Fibroblast of skin of scalp (primary cell): ENCODE results near the gene PSMC2.
"Not testable (repeated sequence)": the region's sequence is repeated elsewhere in the genome, so short reads cannot be mapped to it uniquely, and the experiment has no call there.

Source experiments
- DNase-seq: peaks from one replicate; pipeline ENCODE4 v3.0.0-alpha.2; 2013

The PSMC2 gene

DNA sequence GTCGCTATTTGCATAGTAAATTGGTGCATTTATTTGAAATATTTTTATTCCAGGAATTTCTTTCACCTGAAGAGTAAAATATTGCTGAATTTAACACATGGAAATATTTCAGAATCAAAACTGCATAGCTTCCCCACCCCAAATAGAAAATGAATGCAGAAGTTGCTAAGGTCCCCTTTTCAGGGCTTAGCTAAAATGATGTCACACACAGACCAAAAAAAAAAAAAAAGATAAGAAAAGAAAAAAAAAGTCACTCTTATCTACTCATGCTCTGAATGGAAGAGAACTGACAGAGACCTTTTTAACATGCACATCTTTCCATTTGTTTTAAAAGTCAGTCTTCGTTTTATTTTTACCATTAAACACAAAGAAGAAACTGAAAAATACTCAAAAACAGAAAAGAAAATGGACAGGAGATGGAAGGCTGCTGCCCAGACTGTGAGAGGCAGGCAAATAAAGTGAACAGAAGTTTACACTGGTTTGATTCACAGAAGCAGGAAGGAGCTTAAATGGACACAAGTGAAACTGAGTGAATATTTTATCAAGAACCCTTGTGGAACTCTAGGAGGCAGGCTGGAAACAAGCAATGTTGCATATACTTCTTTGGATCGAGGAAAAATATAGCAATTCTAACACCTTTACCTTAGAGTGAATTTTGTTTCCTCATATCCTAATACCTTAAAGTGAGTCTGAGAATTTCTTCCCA, 32.0 kb downstream of the PSMC2 start:
- DNase-seq, result no peak

GRCh38 chr7:103380395-103381191, 33.1 kb downstream of the PSMC2 start:
- no peak for DNase-seq

GRCh38 chr7:103381280-103382031, 34.0 kb downstream of the PSMC2 start:
- DNase-seq, result no peak

DNA sequence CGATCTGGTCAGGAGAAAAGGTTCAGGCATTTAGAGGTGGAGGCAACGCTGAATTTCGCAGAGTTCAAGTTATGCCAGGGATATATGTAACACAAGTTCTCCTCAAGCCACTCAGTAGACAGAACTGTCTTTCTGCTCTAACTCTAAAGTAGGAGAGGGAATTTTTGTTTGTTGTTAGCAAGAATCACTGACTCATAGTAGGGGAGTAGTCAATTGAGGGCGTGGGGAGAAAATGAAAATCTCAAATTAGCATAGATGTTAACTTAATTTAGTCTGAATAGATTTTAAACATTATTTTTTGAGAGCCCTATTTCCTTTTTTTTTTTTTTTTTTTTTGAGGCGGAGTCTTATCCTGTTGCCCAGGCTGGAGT, 34.6 kb downstream of the PSMC2 start:
- no peak for DNase-seq

GRCh38 chr7:103387242-103387641, 39.8 kb downstream of the PSMC2 start:
- DNase-seq, result no peak

DNA sequence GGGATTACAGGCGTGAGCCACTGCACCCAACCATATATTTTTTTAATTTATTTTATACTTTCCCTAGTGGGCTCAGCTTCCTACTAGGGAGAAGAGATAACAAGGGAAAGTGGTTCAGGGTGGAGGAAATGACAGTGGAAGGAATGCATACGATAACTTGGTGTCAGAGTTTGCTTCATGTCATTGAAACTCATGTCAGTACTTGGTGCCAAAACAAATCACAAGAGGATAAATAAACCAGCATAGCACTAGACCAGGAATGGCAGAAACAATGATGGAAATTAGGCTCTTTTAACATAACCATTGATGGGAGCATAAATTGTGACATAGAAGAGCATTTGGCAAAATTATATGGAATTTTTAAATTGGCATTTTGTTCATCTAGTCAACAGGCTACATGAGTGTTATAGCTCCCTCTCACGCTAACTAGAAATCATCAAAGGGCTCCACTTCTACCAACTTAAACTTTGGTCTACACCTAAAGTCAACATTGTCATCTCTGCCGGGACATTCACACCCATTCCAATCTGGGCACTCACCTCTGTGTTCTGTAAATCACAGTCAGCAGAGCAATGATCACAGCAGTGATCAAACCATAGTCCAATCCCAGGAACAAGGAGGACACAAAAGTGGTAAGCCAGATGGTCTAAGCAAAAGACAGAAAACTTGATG, 41.2 kb downstream of the PSMC2 start:
- DNase-seq, result no peak

DNA sequence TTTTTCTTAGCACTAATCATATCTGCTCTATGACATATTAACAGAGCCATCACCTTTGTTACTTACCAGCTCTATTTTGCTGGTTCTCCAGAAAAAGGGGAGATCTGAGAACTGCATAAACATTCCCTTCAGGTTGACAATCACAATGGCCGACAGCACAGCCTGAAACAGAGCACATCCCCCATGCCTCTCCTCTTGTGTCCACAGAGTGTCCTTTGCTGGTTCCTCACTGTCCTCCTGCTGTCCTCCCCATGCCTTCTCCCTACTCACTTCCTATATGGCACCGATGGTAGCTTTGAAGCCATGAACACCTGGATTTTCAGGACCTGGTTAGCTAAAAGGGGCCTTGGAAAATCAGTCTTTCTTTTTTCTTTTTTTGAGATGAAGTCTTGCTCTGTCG, 41.8 kb downstream of the PSMC2 start:
- DNase-seq, result no peak

GRCh38 chr7:103391150-103391549, 43.7 kb downstream of the PSMC2 start:
- no peak for DNase-seq

DNA sequence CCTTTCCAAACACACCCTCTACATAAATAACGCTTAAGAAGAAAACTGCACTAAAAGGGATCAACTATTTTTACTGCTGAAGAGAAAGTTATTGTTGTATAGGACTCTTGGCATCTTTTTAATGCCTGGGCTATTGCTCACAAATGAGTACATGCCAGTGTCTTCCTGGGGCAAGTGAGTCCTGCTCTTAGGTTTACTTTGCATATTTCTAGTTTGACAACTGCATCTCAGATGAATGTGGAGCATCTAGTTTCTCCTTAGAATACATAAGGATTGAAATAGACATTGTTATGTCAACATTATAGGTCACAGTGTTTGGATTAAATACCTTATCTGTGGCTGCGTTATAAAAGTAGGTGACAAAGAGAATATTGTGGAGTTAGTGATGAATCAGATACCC, 44.5 kb downstream of the PSMC2 start:
- DNase-seq, result no peak

DNA sequence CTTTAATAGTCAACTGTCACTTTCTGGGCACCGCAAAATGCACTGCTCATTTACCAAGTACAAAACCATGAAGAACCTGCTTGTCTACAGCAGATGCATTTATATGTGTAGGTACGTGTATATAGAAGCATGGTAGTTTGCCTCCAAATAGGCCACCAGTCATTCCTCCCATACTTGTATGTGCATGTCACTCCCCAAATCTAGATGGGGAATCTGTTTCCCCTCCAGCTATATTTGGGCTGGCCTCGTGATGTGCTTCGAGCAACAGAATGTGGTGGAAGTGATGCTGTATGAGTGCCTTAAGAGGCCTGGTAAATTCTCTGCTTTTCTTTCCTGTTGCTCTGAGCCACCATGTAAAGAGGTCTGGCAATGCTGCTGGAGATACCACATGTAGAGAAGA, 47.1 kb downstream of the PSMC2 start:
- no peak for DNase-seq

- DNase-seq, result no peak
These were observed 47.6 kb downstream of the PSMC2 start for GRCh38 chr7:103395071-103395470.

DNA sequence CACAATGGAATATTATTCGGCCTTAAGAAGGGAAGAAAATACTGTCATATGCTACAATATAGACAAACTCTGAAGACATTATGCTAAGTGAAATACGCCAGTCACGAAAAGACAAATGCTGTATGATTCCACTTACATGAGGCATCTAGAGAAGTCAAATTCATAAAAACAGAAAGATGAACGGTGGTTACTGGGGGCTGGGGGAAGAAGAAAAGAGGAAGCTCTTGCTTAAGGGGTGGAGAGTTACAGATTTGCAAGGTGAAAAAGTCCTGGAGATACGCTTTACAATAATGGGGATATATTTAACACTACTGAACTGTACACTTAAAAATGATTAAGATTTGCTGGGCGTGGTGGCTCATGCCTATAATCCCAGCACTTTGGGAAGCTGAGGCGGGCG, 49.0 kb downstream of the PSMC2 start:
- no peak for DNase-seq

- no peak for DNase-seq
These were observed 51.2 kb downstream of the PSMC2 start for GRCh38 chr7:103398483-103399127.

DNA sequence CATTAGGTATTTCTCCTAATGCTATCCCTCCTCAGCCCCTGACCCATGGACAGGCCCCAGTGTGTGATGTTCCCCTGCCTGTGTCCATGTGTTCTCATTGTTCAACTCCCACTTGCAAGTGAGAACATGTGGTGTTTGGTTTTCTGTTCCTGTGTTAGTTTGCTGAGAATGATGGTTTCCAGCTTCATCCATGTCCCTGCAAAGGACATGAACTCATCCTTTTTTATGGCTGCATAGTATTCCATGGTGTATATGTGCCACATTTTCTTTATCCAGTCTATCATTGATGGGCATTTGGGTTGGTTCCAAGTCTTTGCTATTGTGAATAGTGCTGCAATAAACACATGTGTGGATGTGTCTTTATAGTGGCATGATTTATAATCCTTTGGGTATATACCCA, 52.2 kb downstream of the PSMC2 start:
- not testable (repeated sequence) for DNase-seq

DNA sequence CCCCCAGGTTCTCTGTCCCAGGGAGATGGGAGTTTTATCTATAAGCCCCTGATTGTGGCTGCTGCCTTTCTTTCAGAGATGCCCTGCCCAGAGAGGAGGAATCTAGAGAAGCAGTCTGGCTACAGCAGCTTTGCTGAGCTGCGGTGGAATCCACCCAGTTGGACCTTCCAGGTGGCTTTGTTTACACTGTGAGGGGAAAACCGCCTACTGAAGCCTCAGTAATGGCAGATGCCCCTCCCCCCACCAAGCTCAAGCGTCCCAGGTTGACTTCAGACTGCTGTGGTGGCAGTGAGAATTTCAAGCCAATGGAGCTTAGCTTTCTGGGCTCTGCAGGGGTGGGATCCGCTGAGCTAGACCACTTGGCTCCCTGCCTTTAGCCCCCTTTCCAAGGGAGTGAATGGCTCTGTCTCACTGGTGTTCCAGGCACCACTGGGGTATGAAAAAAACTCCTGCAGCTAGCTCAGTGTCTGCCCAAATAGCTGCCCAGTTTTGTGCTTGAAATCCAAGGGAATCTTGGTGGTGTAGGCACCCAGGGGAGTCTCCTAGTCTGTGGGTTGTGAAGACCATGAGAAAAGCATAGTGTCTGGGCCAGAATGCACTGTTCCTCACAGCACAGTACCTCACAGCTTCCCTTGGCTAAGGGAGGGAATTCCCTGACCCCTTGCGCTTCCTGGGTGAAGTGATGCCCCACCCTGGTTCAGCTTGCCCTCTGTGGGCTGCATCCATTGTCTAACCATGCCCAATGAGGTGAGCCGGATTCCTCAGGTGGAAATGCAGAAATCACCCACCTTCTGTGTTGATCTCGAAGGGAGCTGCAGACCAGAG, 58.6 kb downstream of the PSMC2 start:
- not testable (repeated sequence) for DNase-seq

GRCh38 chr7:103412151-103412550, 64.7 kb downstream of the PSMC2 start:
- DNase-seq, result no peak

DNA sequence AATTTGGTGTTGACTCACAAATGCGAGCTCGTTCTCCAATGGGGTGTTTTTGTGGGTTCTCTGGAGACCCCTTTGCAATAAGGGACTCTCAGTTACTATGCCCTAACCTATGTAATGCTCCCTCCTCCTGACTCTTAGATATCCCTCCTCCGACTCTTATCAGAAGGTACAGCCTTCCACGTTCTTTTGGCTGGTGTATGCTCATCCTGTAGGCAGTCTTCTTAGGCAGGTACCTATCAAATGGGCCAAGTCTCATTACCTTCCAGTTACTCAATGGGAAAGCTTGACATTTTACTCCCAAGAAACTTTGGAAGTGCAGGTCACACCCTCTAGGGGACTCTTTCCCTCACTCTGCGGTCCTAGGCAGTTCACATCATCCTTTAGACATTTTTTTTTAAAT, 66.0 kb downstream of the PSMC2 start:
- no peak for DNase-seq

- DNase-seq, result no peak
These were observed 70.8 kb downstream of the PSMC2 start for GRCh38 chr7:103418241-103418640.
